ENCODE measurements around the gene RAB39B. TPM values are rescaled to one million over a fixed set of nuclear protein-coding genes. Genes with fewer than 3 reads are reported as not detected.
"Not testable (repeated sequence)": the region's sequence is repeated elsewhere in the genome, so short reads cannot be mapped to it uniquely, and the experiment has no call there.

Gene RAB39B
- total RNA-seq, 1 donor from 2014 or later = not detected

DNA sequence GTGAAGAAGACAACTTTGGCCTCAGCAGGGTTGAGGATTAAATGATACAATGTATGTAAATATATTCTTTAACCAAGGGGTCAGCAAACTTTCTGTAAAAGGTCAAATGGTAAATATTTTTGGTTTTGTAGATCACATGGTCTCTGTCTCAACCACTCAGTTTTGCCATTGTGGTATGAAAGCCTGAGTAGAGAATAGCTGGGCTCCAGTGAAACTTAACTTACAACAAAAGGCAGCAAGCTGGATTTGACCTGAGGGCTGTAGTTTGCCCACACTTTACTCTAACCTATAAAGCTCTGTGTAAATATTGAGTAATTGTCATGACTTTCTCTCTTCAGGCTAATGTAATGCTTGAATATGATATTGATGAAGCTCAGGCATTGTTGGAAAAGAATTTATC, 28.4 kb downstream of the RAB39B start:
- DNase-seq (ENCODE audit: low read depth) = no peak
- TF ChIP-seq CTCF (conservative IDR thresholded peaks at IDR 0.05; ENCODE audit: low read depth, low read length) = no peak

GRCh38 chrX:155231163-155231562, 33.1 kb downstream of the RAB39B start:
- TF ChIP-seq CTCF (conservative IDR thresholded peaks at IDR 0.05; ENCODE audit: low read depth, low read length) = no peak
- DNase-seq (ENCODE audit: low read depth) = no peak
- no peak overlapping the region for H3K4me3 ChIP-seq (ENCODE audit: low read depth, low read length)

More for the DNA sequence above, 28.4 kb downstream of the RAB39B start:
- no peak overlapping the region for H3K4me3 ChIP-seq (ENCODE audit: low read depth, low read length)

GRCh38 chrX:155225774-155226173, 38.5 kb downstream of the RAB39B start:
- TF ChIP-seq CTCF (conservative IDR thresholded peaks at IDR 0.05; ENCODE audit: low read depth, low read length) = no peak
- no peak overlapping the region for H3K4me3 ChIP-seq (ENCODE audit: low read depth, low read length)
- DNase-seq (ENCODE audit: low read depth) = no peak

DNA sequence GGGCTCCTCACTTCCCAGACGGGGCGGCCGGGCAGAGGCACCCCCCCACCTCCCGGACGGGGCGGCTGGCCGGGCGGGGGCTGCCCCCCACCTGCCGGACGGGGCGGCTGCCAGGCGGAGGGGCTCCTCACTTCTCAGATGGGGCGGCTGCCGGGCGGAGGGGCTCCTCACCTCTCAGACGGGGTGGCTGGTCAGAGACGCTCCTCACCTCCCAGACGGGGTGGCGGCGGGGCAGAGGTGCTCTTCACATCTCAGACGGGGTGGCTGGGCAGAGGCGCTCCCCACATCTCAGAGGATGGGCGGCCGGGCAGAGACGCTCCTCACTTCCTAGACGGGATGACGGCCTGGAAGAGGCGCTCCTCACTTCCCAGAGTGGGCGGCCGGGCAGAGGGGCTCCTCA, 40.5 kb downstream of the RAB39B start:
- not testable (repeated sequence) for H3K4me3 ChIP-seq (ENCODE audit: low read depth, low read length); DNase-seq (ENCODE audit: low read depth)

GRCh38 chrX:155221351-155221750, 42.9 kb downstream of the RAB39B start:
- no peak for TF ChIP-seq CTCF (conservative IDR thresholded peaks at IDR 0.05; ENCODE audit: low read depth, low read length)
- no peak overlapping the region for H3K4me3 ChIP-seq (ENCODE audit: low read depth, low read length)
- DNase-seq (ENCODE audit: low read depth) = no peak

GRCh38 chrX:155218777-155219176, 45.5 kb downstream of the RAB39B start:
- H3K4me3 ChIP-seq (ENCODE audit: low read depth, low read length) = no peak overlapping the region
- DNase-seq (ENCODE audit: low read depth) = no peak
- no peak for TF ChIP-seq CTCF (conservative IDR thresholded peaks at IDR 0.05; ENCODE audit: low read depth, low read length)

DNA sequence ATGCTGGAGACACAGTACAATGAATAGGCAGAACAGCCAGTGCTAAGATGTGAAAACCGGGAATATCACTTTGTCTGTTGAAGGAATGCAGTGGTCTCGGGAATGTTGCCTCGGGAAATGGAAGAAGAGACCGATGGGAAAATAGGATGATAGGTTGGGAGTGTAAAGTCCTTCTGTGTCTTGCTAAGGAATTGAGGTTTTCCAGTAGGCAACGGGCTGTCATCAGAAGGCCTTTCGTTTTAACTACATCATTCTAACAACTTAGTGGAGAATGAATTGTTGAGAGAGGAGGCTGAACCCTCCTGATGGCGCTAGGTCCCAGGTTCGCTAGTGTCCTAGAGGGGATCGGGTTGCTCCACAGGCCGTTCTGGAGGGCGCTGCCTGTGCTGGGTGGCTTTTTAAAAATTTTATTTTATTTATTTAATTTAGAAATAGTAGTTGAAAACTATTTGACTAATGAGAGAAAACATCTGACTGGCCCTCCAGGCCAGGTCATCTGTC, 47.3 kb downstream of the RAB39B start:
- DNase-seq (ENCODE audit: low read depth) = no peak
- TF ChIP-seq CTCF (conservative IDR thresholded peaks at IDR 0.05; ENCODE audit: low read depth, low read length) = no peak
- peak overlapping the region; percentile 79 for H3K4me3 ChIP-seq (ENCODE audit: low read depth, low read length)

All from epithelial cell of proximal tubule (primary cell).